HepG2 (cell line): ENCODE results near the gene GFRA3. TPM values are rescaled to one million over a fixed set of nuclear protein-coding genes. Genes with fewer than 3 reads are reported as not detected.

ENCODE experiments used
- ATAC-seq: fragments of 200-7000 bp; cut with Tn5 transposase; 3 replicates; pipeline ENCODE4 v1.9.1; 2020; ENCODE audit warnings: mild to moderate bottlenecking, moderate library complexity
- BruUV-seq: library from RNA; stranded (reverse); fragments of 400-500 nt; replicated peaks from 2 replicates; lab custom pipeline; 2021; lab: Mats Ljungman, UMichigan
- CTCF ChIA-PET: fragments of 300-600 bp; formaldehyde crosslinking; extraction: SDS; loops from one replicate; lab custom pipeline; 2021; ENCODE audit warnings: low total read pairs, inconsistent platforms, low intra/inter-chr PET ratio; lab: Yijun Ruan, JAX
- POLR2A ChIA-PET: fragments of 350-600 bp; sonication (Branson Sonifier 250); formaldehyde crosslinking; loops from one replicate; lab custom pipeline; 2020; ENCODE audit warnings: antibody characterized with exemption, inconsistent platforms; lab: Yijun Ruan, JAX
- DNase-seq: peaks from one replicate; pipeline ENCODE4 v3.0.0-alpha.2; 2015; ENCODE audit warnings: low spot score
- FAIRE-seq: peaks from 3 replicates; lab custom pipeline; 2011; peaks lifted over from hg19 to GRCh38; lab: Jason Lieb, UNC
- H2AFZ ChIP-seq: one replicate; pipeline ENCODE4 v1.6.1; 2011; ENCODE audit warnings: low read length, inconsistent platforms
- H3K27ac ChIP-seq: fragments of 300-600 bp; 3 replicates; pipeline ENCODE4 v1.8.0; 2011; ENCODE audit warnings: mixed run types, mild to moderate bottlenecking, mixed read lengths, low read length, inconsistent platforms; ENCODE audit not compliant: insufficient read depth; ENCODE audit errors: extremely low read length
- H3K27me3 ChIP-seq, 2 experiments: fragments of 200-600 bp in 1 of 2; 2 replicates in 1 of 2; 3 replicates in 1 of 2; pipeline versions ENCODE4 v1.6.0 to v1.8.0; 2011; ENCODE audit warnings: low read length in 2 of 2, mild to moderate bottlenecking in 2 of 2, moderate library complexity in 2 of 2, inconsistent platforms in 1 of 2; ENCODE audit not compliant: insufficient read depth in 2 of 2, control insufficient read depth in 1 of 2
- H3K36me3 ChIP-seq, 2 experiments: fragments of 200-600 bp in 1 of 2; replicated peaks in 1 of 2; 2 replicates in 1 of 2; 3 replicates in 1 of 2; pipeline versions ENCODE4 v1.5.1 to v1.8.0; 2011; ENCODE audit warnings: low read length in 2 of 2, inconsistent platforms in 1 of 2; ENCODE audit not compliant: insufficient read depth in 2 of 2, control insufficient read depth in 1 of 2
- H3K4me1 ChIP-seq: 2 replicates; pipeline ENCODE4 v1.5.1; 2012; ENCODE audit warnings: low read length, inconsistent platforms; ENCODE audit not compliant: insufficient read depth
- H3K4me2 ChIP-seq: 2 replicates; pipeline ENCODE4 v1.6.0; 2011; ENCODE audit warnings: low read depth, low read length, inconsistent platforms
- H3K4me3 ChIP-seq, 3 experiments: fragments of 200-600 bp in 1 of 3; sonication (generic), shearing (Covaris generic) in 1 of 3; replicated peaks in 1 of 3; 2 replicates each; pipeline ENCODE4 v1.5.1; 2011 to 2016; ENCODE audit warnings: low read length in 3 of 3, inconsistent platforms in 2 of 3, low read depth in 2 of 3, mild to moderate bottlenecking in 2 of 3, control low read depth in 1 of 3, mixed read lengths in 1 of 3; ENCODE audit not compliant: insufficient read depth in 1 of 3
- H3K79me2 ChIP-seq: one replicate; pipeline ENCODE4 v1.6.1; 2011; ENCODE audit warnings: low read length, inconsistent platforms; ENCODE audit not compliant: insufficient read depth
- H3K9ac ChIP-seq: 2 replicates; pipeline ENCODE4 v1.6.0; 2011; ENCODE audit warnings: mild to moderate bottlenecking, low read depth, low read length, inconsistent platforms; ENCODE audit not compliant: insufficient read depth
- H3K9me3 ChIP-seq: 2 replicates; pipeline ENCODE4 v1.5.1; 2012; ENCODE audit warnings: mild to moderate bottlenecking, low read length
- H4K20me1 ChIP-seq: 2 replicates; pipeline ENCODE4 v1.6.0; 2011; ENCODE audit warnings: inconsistent platforms, mild to moderate bottlenecking, low read length, moderate library complexity; ENCODE audit not compliant: insufficient read depth
- MNT ChIP-seq: fragments of 450-650 bp; IDR thresholded peaks from 2 replicates; pipeline ENCODE4 v1.6.1; 2016
- RFX3 ChIP-seq: IDR thresholded peaks from 2 replicates; pipeline ENCODE4 v1.6.1; 2016; ENCODE audit warnings: missing biosample characterization, missing genetic modification reagents
- ZFAT ChIP-seq: sonication (generic); formaldehyde crosslinking; conservative IDR thresholded peaks from 2 replicates; pipeline ENCODE4 v1.8.1; 2023; ENCODE audit warnings: missing genetic modification reagents, inconsistent platforms
- ZNF253 ChIP-seq: sonication (generic); formaldehyde crosslinking; IDR thresholded peaks from 2 replicates; pipeline ENCODE4 v1.8.0; 2022; ENCODE audit warnings: mild to moderate bottlenecking, missing genetic modification reagents, borderline replicate concordance
- ZNF382 ChIP-seq: sonication (generic); formaldehyde crosslinking; IDR thresholded peaks from 2 replicates; pipeline ENCODE4 v1.5.0; 2020; ENCODE audit warnings: missing genetic modification reagents, mild to moderate bottlenecking, borderline replicate concordance
- whole genome bisulfite sequencing: methylation state at CpG from one replicate; pipeline ENCODE4 v1.1.6; 2017; ENCODE audit warnings: low lambda C conversion rate; 5-methylcytosine and 5-hydroxymethylcytosine counted together
- in situ Hi-C: cut with HindIII; loops from 2 replicates; pipeline ENCODE4 v1.10.0; 2017; ENCODE audit warnings: low pct_unique_long_range_greater_than_20kb; ENCODE audit not compliant: extremely low pct_ligation_motif_present
- intact Hi-C: fragments of 100-400 bp; cut with micrococcal nuclease; formaldehyde crosslinking; loops from one replicate; pipeline ENCODE4 v1.10.0; 2022; ENCODE audit not compliant: unreplicated experiment
- polyA plus RNA-seq, 8 experiments: library from polyadenylated mRNA; depleted of rRNA in 3 of 8; stranded (reverse) in 7 of 8; unstranded in 1 of 8; fragments of >200 nt; fragmentation: Illumina TruSeq in 4 of 8; extraction: Trizol in 4 of 8; gene quantifications; 2 replicates each; pipeline versions ENCODE4 v1.2.1 to v1.2.3, GENCODE V29; 2011 to 2016; ENCODE audit warnings: low read depth in 4 of 8, missing spikeins in 1 of 8, mixed read lengths in 1 of 8; ENCODE audit not compliant: insufficient read depth in 1 of 8
- total RNA-seq, 5 experiments: library from RNA; depleted of rRNA; stranded (reverse); fragments of >200 nt; fragmentation: Illumina TruSeq; extraction: Trizol; gene quantifications; 2 replicates each; pipeline ENCODE4 v1.2.3, GENCODE V29; 2016; ENCODE audit warnings: low read depth in 1 of 5

GFRA3 gene
- total and polyA plus RNA-seq, 2 of the 13 experiments (the other 11 are each of a cell fraction or from before 2014, with no cell fraction given) = 0.27 to 0.30 TPM

- TF ChIP-seq MNT = peak; percentile 29; the same call in 1 of the 2 replicates
- no peak for TF ChIP-seq ZNF382 (CRISPR knock-in tag)
- no peak for TF ChIP-seq ZFAT (CRISPR knock-in tag)
- no peak for TF ChIP-seq ZNF253 (CRISPR knock-in tag)
- TF ChIP-seq, all 625 proteins: peak for 2
Measured at GRCh38 chr5:138273834-138274188, 610 bp downstream of the GFRA3 start (continued).

- BruUV-seq = no TSS peak
- ATAC-seq (no peak), FAIRE-seq (no peak), DNase-seq (no peak)
- in situ Hi-C loops = loop anchor here (5.0 kb wide), 1 partner anchor 50 kb away; no protein-coding TSS in a partner anchor
- 45% methylated on average over 4 of the region's 4 CpGs for WGBS
- H3K4me3 ChIP-seq = no peak overlapping the region
- no peak overlapping the region for H3K9ac ChIP-seq
- peaks cover 33% of the 10 kb centered on the region for H3K4me1 ChIP-seq
- H3K79me2 ChIP-seq = no peaks in the 10 kb centered on the region
- ChIA-PET CTCF (no interaction called here), POLR2A (no interaction called here)
- no peak overlapping the region for H2AFZ ChIP-seq
- TF ChIP-seq RFX3 (CRISPR knock-in tag) = no peak
- intact Hi-C loops = no loop called here
- no peak overlapping the region for H3K4me2 ChIP-seq
- peaks cover 0 to 16% of the 10 kb centered on the region in 2 experiments; a peak in 3 of 5 replicates for H3K27me3 ChIP-seq
- H4K20me1 ChIP-seq = no peaks in the 10 kb centered on the region
- no peak overlapping the region for H3K27ac ChIP-seq
- H3K9me3 ChIP-seq = no peaks in the 10 kb centered on the region
- H3K36me3 ChIP-seq = no peaks in the 10 kb centered on the region
Measured at GRCh38 chr5:138272681-138273080, 1.7 kb downstream of the GFRA3 start.
